GM12874 (cell line): Measurements from ENCODE around the gene GRM4.

Source experiments
- TF ChIP-seq, protein P1 (sequence below): IDR thresholded peaks from 2 replicates; pipeline ENCODE4 v1.5.1; 2011; ENCODE audit warnings: low read depth, mild to moderate bottlenecking, control low read depth, low read length, moderate library complexity; ENCODE audit not compliant: insufficient read depth

Gene GRM4

GRCh38 chr6:34044945-34045595 lies 100.8 kb downstream of the GRM4 start:
- TF ChIP-seq, protein P1, sequence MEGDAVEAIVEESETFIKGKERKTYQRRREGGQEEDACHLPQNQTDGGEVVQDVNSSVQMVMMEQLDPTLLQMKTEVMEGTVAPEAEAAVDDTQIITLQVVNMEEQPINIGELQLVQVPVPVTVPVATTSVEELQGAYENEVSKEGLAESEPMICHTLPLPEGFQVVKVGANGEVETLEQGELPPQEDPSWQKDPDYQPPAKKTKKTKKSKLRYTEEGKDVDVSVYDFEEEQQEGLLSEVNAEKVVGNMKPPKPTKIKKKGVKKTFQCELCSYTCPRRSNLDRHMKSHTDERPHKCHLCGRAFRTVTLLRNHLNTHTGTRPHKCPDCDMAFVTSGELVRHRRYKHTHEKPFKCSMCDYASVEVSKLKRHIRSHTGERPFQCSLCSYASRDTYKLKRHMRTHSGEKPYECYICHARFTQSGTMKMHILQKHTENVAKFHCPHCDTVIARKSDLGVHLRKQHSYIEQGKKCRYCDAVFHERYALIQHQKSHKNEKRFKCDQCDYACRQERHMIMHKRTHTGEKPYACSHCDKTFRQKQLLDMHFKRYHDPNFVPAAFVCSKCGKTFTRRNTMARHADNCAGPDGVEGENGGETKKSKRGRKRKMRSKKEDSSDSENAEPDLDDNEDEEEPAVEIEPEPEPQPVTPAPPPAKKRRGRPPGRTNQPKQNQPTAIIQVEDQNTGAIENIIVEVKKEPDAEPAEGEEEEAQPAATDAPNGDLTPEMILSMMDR, result no peak

DNA sequence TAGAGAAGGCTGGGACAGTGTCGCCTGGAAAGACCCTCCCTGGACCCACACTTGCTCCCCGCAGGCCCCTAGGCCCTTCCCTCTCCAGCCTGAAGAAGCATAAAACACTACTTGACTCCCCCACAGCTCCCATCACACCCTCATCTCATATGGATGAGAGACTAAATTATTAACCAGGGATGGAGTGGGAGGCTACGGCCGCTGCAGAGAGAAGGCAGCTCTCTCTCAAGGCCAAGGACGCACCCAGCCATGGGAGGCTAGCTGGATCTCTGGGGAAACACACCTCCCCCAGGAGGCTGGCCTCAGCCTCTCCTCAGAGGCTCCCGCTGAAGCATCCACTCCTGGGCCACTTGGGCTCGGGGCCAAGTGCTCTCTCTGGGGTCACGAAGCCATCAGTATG lies 102.5 kb downstream of the GRM4 start:
- TF ChIP-seq, protein P1, result no peak

DNA sequence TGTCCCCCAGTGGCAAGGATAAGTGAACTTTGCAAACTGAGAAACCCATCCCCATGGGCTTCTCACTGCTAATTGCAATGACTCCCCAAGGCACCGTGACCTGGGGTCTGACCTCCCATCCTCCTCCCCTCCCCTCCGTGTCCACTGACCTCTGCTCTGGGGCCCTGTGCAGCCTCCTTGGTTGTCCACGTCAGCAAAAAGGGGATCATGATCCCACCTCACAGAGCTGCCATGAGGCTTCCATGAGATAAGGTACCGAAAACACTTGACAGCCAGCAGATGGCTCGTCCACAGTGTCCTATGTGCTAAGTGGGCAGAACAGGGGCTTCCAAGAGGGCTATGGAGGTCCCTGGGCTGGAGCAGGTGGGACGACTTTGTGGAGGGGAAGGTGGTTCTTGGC lies 104.5 kb downstream of the GRM4 start:
- TF ChIP-seq, protein P1, result no peak

DNA sequence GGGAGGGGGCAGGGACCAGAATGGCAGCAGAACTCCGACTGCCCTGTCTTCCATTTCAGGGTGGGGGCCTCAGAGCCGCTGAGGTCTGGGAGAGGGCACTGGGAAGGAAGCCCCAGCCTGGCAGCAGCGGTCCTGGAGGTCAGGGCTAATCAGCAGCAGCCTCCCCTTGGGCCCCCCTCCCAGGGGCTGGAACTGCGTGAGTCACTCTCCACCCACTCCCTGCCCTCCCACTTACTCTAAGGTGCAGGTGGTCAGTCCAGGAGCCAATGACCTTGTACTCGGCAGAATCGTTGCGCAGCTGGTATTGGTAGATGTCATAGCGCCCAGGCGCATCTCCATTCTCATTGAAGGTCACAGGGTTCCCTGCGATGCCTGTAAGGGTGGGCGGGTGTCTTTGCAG lies 105.9 kb downstream of the GRM4 start:
- TF ChIP-seq, protein P1, result no peak

DNA sequence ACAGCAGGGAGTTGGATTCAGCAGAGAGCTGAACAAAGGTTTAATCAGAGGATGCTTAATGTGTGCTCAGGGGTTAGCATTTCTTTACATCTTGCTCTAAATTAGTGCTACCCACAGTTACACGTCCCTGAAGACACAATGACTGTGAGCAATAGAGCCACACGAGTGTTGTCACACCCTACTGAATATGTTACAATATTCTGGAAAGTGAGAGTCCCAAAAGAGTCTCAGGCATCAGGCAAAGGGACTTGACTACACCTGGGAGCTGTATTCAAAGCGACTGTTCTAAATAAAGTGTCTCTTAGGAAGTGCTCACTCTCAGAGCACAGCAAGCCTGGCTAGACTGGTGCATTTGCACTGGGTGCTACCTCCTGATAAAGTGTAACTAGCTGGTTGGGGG lies 108.7 kb downstream of the GRM4 start:
- TF ChIP-seq, protein P1, result no peak

DNA sequence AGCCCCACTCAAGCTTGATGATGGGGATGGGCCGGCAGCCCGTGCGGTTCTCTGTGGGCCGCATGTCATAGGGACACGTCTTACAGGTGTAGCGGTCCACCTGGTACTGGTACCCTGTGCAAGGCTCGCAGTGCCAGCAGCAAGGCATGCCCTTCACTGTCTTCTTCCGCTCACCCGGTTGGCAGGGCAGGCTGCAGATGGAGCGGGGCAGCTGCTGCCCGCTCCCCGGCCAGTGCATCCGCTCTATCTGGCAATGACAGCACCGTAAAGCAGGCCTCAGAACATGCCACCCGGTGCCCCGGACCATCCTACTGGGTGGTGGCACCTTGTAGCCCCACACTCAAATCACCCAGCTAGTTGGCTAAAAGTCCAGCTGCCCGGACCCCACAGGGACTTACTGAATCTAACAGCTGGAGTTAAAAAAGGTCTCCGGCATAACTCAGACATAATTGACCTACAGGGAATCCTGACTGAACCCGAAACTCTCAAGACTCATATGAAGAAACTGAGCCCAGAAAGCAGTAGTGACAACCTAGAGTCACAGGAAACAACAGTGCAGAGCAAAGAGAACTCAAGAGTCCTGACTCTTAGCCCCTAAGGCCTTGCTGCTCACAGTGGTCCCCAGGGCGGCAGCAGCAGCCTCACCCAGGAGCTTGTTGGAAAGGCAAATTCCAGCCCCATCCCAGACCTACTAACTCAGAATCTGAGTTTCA lies 109.4 kb downstream of the GRM4 start:
- TF ChIP-seq, protein P1, result no peak

DNA sequence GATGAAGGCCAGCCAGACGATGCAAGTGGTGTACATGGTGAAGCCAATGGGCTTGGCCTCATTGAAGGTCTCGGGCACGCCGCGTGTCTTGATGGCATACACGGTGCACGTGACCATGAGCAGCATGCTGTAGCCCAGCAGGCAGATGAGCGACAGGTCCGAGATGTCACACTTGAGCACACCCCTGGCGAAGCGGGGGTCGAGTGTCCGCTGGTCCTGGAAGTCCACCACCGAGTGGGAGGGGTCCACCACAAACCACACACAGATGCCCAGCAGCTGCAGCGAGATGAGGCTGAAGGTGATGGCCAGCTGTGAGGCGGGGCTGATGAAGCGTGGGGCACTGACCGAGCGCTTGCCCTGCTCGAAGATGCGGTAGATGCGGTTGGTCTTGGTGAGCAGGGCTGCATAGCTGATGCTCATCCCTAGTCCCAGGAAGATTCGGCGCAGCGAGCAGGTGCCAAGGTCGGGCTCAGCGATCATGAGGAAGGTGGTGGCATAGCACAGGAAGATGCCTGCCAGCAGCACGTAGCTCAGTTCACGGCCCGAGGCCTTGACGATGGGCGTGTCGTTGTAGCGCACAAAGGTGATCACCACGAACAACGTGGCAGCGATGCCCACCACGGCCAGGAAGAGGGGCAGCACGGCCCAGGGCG lies 110.1 kb downstream of the GRM4 start:
- TF ChIP-seq, protein P1, result no peak
